NCI-H2227 (cell line): ENCODE results near the gene ZFP92.
A peak's percentile ranks its signal among the peaks of the same experiment; 100 is the strongest.
"Not testable (repeated sequence)": the region's sequence is repeated elsewhere in the genome, so short reads cannot be mapped to it uniquely, and the experiment has no call there.

Experiments
- DNase-seq: peaks from one replicate; lab custom pipeline; 2025; ENCODE audit not compliant: unreplicated experiment; lab: John Stamatoyannopoulos, UW

Gene ZFP92

DNA sequence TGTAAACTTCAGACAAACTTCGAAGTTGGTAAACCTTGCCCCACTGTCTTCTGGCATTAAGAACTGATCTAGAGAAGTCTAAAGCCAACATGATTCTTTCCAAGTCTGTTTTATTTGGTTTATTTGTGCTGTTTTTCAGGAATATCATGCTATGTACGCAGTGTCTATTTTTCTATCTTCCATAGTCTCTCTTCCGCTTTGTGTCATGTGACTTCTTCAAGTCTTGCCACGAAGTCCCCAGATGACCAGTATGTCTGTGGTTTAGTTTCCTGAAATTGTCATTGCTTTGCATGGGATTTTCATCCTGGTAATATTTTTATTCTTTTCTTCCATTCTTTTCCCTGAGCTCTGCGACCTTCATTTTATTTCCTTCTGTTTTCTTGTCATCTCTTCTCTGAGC, 25.2 kb upstream of the ZFP92 start:
- DNase-seq = no peak

DNA sequence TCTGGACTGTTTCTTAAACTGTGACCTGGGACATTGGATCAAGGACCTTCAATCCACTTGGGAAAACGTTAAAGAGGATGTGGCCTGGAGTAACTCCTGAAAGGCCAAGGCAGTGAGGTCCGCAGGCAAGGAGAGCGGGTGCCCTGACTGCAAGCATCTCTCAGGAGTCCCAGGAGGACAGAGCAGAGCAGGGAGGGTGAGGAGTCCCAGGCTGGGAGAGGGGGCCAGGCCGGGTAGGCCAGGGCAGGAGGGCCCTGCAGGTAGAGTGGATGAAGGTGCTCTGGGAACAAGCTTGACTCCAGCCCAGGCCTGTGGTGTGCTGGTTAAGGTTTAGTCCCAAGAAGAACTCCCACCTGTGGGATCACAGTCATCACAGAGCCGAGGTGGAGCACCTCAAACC, 23.9 kb upstream of the ZFP92 start:
- DNase-seq = no peak

DNA sequence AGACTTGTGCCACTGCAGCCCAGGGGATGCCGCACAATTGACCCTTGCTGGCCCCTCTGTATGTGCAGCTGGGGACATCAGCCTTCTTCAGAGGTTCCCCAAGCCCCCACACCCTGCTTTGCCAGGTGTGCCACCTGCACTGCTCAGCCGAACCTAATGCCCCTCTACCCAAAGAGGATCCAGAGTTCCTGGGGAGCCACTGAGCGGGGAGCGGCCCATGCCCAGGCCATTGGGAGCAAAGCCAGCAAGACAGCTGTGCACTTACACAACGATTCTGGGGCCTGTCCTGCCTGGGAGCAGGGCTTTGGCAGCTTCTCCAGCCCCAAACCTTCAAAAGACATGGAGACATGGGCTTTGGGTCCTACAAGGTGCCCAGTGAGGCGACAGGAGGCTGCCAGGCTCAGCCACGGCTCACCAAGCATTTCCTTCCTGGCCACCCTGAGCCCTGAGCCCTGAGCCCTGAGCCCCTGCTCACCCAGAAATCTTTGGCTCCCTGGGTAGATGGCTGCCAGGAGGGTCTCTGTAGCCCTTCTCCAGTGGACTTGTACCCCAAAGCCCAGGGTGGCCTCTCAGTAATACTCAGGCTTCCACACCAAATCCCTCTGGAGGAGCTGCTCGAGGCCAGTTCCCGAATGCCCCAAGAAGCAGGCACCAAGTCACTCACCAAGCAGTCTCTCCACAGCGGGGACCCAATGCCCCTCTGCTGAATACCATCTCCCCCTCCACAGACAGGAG, 23.1 kb upstream of the ZFP92 start:
- DNase-seq = no peak

DNA sequence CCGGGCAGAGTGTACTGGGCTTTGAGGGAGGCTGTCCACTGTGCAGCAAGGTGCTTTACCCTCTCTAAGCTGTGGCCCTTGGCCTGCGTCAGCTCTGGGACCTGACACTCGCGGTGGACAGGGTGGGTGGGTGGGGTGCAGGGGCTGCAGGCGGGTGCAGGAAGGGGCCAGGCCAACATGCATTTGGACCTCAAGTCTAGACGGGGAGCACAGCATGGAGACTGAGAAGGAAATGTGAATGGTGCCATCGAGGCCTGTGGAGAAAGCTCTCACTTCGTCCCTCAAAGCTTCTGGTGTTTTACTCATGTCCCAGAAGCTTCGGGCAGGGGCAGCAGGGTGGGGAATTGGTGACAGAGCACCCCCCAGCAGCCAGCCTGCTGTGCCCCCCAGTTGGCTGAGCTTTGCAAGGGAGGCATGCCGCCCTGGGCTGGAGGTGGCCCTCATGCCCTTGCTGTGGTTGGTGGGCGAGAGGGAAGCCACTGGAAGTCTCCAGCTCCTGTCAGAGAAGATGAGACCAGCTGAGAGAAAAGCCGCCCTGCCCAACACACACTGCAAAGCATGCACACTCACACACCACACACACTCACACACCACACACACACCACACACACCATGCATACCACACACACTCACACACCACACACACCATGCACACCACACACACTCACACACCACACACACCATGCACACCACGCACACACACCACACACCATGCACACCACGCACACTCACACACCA, 22.4 kb upstream of the ZFP92 start:
- no peak for DNase-seq

DNA sequence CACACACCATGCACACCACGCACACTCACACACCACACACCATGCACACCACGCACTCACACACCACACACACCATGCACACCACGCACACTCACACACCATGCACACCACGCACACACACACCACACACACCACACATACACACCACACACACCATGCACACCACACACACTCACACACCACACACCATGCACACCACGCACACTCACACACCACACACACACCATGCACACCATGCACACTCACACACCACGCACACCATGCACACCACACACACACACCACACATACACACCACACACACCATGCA, 21.9 kb upstream of the ZFP92 start:
- not testable (repeated sequence) for DNase-seq

DNA sequence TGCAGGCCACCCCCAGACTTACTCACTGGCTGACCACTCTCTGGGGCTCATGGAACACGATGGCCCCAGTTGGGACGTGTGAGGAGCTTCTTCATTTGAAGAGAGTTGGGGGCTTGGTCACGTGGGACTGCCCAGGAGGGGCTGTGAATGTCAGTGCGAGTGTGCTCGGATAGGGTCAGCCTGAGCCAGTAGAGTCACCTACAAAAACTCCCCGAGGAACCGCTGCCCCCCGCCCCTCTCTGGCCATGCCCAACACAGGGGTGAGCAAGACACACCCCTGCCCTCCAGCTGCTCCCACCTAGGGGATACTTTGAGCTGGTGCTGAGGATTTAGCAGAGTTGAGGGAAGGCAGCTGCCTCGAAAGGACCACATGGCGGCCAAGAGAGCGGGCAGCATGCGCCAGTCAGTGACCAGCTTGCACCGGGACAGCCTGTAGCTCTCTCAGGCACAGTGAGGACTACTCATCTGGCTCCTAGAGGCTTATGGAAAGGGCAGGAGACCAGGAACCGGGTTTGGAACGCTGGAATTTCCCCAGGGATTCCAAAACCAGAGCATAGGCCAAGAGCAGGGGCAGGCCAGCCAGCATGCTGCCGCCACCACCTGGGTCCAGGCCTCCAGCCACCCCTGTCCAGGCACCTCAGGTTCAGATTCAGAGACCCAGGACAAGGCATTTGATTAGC, 18.5 kb upstream of the ZFP92 start:
- no peak for DNase-seq

DNA sequence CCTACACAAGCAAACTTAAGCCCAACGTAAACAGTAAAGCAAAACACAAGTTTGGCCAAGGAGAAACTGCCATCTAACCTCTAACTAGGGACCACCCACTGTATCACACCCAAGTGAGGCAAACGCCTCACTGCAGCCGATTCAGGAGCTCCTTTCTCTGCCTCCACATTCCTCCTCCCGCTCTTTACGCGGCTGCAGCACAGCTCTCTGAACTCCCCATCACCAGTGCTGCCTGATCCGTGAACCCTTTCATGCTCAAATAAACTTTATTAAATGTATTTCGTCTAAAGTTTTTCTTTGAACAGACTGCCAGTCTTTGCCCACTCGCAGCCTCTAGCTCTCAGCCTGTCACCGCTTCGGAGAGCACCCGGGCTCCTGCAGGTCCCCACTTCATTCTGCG, 16.7 kb upstream of the ZFP92 start:
- DNase-seq = no peak

DNA sequence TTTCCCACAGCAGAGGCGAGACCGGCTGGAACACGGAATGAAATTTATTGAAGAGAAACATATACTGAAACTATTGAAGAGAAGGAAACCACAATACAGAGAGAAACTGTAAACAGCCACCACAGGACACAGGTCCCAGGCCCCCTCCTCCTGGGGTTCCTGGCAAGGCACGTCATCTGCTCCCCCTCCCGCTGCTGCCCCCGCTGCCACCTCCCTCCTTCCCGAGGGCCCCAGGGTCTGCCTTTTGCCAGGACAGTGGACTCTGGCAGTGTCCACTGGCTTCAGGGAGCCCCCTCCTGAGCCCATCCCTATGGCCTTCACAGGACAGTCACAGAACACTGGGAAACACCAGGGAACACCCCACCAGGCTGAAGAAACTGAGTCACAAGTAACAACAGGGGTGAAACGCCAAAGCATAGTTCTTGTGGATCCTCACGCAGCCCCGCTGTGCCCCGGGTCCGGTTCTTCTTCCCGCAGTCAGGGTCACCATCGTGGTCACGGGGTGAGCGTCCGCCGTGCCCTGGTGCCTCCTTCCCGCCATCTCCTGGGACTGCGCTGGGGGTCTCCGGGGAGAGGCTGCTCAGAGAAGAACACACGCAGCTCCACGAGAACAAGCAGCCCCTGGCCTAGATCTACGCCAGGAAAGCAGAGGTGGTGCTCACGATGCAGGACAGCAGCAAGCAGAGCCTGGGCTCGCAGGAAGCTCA, 15.5 kb upstream of the ZFP92 start:
- no peak for DNase-seq

DNA sequence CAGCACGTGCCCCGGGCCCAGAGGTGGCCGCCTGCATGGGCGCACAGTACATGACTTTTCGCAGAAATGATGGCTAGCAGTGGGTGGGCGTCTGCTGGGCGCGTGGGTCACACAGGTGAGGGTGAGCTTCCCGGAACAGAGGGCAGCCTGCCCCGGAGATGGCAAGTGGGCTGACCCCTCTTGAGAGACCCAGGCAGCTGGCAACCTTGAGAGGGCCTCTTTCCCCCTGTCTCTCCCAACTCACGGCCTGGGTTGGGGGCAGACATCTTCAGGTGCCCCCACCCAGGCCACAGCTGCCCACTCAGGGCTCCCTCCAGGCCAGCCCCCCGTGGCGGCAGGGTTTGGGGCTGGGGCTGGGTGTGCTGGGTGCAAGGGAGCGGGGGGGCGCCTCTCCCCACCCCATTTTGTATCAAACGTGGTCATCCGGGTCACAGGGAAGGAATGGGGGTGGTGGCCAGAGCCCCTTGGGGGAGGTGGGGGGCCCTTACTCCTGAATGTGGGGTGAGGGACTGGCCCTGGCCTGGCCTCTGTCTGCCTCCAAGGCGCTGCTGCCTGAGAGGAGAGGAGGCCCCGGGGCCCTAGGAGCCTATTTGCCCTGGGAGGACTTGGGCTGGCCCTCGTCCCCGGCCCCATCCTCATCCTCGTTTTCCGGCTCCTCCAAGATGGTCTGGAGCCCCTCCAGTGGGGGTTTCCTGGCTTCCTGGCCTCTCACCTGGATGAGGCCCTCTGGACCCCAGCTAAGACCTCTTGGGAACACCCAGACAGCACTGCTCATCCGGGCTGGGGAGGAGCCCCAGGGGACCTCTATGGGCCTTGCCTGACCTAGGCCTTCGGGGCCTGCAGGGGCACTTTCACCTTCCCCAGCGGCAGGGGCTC, 14.7 kb upstream of the ZFP92 start:
- no peak for DNase-seq

DNA sequence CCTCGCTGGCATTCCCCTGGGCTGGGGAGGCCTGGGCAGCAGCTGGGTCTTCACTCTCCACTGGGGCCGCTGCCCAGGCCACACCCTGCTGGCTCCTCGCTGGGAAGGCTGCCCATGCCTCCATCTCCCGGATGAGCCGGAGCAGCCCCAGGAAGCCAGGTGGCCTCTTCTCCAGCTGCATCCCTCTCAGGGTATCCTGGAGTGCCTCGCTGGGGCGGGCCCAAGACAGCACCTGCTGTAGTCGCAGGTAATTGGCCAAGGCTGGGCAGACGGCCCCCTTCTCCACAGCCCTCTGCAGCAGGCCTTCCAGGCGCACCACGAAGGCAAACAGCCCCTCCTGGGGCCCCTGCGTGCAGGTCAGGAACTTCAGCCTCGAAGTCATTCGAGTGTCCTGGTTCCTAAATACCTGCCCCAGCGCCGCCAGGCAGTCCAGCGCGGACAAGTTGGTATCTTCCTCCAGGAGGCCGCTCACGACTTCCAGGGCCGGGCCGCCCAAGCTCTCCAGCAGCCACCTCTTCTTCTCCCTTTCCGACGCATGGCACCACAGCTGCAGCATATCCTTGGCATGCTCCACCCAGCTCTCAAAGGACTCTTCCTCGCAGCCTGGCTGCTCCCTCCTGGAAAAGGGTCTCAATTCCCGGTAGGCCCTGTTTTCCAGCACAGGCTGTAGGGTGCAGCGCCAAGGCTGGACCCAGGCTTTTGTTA, 13.9 kb upstream of the ZFP92 start:
- no peak for DNase-seq

DNA sequence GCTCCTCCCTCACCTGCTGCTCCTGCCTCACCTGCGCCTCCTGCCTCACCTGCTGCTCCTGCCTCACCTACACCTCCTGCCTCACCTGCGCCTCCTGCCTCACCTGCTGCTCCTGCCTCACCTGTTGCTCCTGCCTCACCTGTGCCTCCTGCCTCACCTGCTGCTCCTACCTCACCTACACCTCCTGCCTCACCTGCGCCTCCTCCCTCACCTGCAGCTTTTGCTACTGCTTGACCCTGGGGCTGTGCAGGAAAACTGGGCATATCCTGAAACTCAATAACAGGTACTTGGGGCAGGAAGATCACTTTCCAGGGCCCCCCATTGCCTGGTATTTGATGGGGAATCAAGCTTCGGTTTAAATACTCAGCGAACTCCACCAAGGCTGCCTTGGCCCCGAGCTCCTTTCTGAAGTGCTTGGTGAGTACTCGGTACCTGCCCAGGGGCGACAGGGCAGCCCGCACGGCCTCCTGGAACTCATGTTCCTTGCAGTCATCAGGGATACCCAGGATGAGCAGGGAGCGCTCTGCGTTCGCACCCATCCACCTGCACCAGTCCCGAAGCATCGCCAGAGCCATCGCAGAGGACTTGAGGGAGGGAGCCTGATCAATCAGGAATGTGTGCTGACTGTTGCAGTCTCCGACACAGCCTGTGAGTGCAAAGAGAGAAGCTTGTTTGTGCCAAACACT, 12.9 kb upstream of the ZFP92 start:
- DNase-seq = no peak

DNA sequence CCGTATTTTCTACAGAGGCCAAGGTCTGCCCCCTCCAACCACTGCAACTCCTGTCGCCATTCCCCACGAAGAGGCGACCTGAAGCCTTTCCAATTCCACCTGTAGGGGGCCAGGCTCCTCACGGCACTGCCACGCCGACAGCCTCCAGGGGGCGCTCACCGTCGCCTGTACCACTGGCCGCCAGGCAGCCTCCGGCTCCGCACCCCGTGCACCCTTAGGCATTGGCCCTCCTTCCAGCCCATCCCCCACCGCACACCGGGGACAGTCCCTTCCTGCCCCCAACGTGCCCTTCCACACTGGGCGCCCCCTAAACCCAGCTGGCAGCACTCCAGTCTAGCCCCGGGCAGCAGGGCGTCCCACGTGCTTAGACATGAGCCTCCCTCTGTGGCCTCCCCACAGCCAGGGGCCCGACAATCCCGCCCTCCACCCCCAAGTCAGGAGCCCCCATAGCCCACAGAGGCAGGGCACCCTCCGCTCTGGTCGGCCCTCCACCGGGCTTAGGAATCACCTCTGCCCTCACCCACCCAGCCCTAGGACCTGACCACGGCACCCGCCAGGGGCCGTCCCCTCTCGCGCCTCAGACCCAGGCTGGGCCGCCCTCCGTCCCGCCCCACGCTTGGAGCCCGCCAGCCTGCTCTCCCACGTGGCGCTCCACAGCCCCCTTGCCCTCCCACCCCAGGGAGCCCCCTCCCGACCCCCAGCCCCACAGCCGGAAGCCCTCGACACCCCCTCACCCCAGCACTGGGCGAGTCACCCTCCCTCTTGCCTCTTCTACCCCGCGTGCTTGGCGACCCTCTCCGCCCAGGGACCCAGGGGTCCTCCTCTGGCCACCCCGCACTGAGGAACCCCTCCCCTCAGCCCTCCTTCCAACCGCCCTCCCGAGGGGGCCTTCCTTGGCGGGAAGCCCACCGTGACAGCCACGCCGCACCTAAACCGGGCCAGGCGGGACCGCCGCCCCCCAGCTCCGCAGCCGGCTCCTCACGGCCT, 10.8 kb upstream of the ZFP92 start:
- DNase-seq = peak; percentile 9

DNA sequence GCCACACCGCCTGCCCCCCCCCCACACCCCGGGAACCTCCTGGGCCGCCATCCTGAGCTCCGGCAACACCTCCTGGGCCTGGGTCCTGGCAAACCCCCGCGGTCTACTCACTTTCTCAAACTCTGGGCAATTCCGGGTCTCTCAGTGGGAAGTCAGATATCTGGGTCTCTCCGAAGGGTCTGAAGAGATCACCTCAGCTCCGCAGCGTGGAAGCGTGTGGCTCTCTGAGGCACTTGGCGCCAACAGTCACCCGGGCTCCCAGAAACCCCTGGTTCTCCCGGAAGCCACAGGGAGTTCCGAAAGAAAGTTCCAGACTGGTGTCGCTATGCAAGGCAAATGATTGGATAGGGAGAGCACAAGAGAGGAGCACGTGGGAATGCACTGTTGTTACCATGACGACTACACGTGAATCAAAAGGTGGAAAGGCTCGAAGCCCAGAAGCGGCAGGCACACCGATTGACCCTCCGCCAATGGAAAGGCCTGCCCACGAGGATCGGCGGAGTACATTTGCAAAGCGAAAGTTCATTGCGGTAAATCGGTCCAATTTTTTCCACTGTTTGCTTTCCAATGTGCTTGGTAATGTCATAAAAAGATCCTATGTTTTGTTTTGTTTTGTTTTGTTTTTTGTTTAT, 10.0 kb upstream of the ZFP92 start, which contains the start of gene PNMA6E:
PNMA6E (minus strand) TSS at position 218 of the 632 bp plus-strand sequence. CDS start 2,501 bp downstream, outside the sequence.
- DNase-seq = no peak

DNA sequence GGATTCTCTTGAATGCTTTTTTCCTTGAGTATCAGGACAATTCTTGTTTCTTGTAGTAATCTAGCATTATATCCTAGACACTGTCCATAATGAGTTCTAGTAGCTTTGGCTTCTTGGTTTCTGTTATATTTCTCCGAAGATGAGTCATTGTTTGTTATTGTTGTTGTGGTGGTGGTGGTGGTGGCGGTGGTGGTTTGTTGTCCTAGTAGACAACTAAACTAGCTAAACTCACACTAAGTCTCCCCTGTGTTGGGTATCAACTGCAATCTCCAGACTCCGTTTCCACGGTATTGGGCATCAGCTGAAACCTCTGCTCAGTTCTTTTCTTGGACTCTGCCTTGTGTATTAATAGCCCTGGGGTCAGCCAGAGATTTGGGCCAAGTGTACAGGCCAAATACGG, 6.9 kb upstream of the ZFP92 start:
- not testable (repeated sequence) for DNase-seq

DNA sequence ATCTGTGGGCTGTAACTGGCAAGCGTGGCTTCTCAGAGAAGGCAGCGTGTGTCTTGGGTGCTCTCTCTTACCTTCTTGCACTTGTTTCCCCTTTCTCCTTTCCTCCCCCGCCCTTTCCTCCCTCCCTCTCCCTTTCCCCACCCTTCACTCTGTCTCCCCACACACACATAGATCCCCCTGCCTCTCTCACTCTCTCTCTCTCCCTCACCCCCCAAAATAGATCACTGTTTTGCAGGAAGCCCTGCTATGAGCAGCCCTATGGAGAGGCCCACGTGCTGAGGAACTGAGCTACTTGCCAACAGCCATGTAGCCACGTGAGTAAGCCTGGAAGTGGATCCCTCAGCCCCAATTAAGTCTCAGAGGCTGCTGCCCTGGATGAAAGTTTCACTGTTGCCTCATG, 5.8 kb upstream of the ZFP92 start:
- no peak for DNase-seq

DNA sequence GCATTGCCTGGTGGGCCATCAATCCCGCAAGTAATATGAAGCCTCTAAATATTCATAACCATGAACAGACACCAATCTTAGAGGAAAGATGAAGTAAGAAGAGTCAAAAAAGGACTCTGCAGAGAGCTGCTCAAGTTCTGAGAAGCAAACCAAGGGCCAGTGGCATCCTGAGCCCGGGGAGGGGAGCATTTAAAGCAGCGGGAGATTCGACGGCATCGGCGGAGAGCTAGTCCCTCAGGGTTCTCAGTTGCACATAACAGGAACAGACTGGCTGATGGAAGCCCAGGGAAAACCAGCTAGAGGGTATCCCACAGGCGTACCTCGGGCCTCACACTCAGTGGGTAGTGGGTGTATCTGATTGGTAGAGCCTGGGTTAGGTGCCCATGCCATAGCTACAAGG, 5.3 kb upstream of the ZFP92 start:
- DNase-seq = no peak

DNA sequence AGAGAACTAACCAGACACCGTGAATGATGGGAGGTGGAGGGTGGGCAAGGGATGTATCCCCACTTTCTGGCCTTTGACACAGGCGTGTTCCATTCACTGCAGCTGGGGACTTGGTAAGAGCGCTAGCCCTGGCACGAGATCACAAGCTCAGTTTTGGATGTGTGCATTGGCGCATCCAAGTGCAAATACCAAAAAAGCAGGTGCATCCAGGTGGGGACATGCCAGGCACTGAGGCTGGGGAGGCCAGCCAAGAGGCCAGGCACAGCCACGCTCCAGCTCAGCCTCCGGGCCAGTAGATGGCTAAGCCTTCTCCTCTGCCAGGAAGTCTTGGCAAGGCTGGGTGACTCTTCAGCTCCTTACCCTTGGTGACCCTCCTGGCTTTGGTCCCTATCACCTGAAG, 4.4 kb upstream of the ZFP92 start:
- DNase-seq = no peak

DNA sequence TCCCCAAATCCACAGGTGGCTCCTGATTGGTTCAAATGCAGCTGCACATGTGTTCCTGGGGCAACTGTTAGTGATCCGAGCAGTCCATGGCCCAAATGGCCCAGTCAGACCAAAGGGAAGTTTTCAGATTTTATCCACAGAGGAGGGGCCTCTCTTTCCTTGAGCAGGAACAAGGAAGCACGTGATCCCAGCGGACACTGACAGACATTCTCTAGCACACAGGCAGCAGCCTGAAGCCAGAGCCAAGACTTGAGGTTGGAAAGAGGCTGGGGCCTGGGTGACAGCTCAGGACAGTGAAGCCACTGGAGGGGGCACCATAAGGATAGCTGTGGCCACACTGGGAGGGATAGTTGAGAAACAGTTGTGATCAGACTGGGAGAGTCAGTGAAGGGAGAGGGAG, 3.5 kb upstream of the ZFP92 start:
- DNase-seq = no peak
